ENCODE data around the gene WARS2. TPM values are rescaled to one million over a fixed set of nuclear protein-coding genes. Genes with fewer than 3 reads are reported as not detected.

WARS2 gene
- total and polyA plus RNA-seq, 2 of the 8 experiments (the other 6 are each of a cell fraction or from before 2014, with no cell fraction given) = 4.3 to 12.9 TPM

DNA sequence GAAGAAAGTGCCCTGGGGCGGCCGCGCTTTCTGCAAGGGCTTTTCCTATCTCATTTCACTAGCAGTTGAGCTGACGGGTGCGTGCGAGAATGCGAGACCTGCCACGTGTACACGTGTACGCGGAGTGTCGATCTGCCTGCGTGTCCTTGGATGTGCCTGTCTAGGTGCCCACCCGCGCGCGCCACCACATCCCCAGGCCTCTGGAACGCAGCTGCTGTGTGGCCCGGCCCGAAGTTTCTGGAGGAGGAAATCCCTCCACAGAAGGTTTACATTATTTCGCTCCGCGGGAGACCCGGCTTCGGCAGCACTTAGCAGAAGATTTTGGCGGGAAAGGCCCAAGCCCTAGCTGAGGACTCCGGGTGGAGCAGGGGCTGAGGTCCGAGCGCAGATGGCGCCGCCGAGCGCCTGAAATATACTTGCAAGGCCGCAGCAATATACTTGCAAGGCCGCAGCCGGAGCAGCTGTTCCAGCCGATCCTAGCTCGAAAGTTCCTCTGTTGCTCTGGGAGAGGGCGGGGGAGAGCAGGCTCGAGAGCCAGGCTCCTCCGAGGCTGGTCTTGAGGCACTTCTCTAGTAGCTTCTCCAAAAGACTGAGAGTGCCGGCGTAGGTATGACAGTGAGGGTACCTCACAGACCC is 156.2 kb downstream of the WARS2 start:
- Histone ChIP-seq H3K4me1 (replicated peaks in 1 of 4; ENCODE audit: control insufficient read depth in 3 of 4, insufficient read depth in 4 of 4, low read length in 3 of 4) (peaks cover 7 to 27% (median 13%) of the 10 kb centered on the region in 4 experiments), H3K9me3 (ENCODE audit: insufficient read depth in 2 of 2, low read depth in 1 of 2, low read length in 1 of 2) (peaks cover 0 to 3% of the 10 kb centered on the region in 2 experiments; a peak in 1 of 4 replicates), H3K23me2 (ENCODE audit: low read depth, low read length) (peaks cover 9% of the 10 kb centered on the region; the same call in 1 of the 2 replicates), H2BK15ac (ENCODE audit: low read length) (no peak overlapping the region; the same call in 1 of the 2 replicates), H3K27me3 (replicated peaks in 1 of 4; ENCODE audit: control insufficient read depth in 3 of 4, extremely low read depth in 1 of 4, insufficient read depth in 3 of 4, low read length in 3 of 4) (peaks cover 88 to 100% (median 98%) of the 10 kb centered on the region in 4 experiments), H4K20me1 (replicated peaks in 1 of 2; ENCODE audit: control insufficient read depth in 1 of 2, insufficient read depth in 2 of 2, low read length in 2 of 2) (peaks cover 6 to 20% of the 10 kb centered on the region in 2 experiments), H4K5ac (ENCODE audit: insufficient read length, low read depth, low read length) (no peak overlapping the region), H3K79me1 (ENCODE audit: low read depth, low read length) (no peaks in the 10 kb centered on the region), H3K36me3 (ENCODE audit: control insufficient read depth in 2 of 4, insufficient read depth in 4 of 4, low read length in 3 of 4) (peaks cover 0 to 2% (median 0%) of the 10 kb centered on the region in 4 experiments; a peak in 1 of 8 replicates), H3K4me3 (ENCODE audit: extremely low read depth in 1 of 4, insufficient read depth in 2 of 4, low read depth in 3 of 4, low read length in 4 of 4) (peak overlapping the region; percentile 10 to 51 (median 14); a peak in 5 of 8 replicates), H4K8ac (ENCODE audit: extremely low read depth, insufficient read depth, low read length) (no peak overlapping the region), H2BK12ac (ENCODE audit: low read depth, low read length) (peak overlapping the region; percentile 80; the same call in 1 of the 2 replicates), H3K79me2 (ENCODE audit: control insufficient read depth in 1 of 2, insufficient read depth in 2 of 2, low read length in 2 of 2) (no peaks in the 10 kb centered on the region), H3K23ac (ENCODE audit: insufficient read length) (no peak overlapping the region), H2AK5ac (ENCODE audit: low read depth, low read length) (no peak overlapping the region), H2BK20ac (ENCODE audit: low read length) (no peak overlapping the region), H2AFZ (ENCODE audit: low read length) (no peak overlapping the region), H3K9ac (replicated peaks in 1 of 4; ENCODE audit: extremely low read depth in 1 of 4, low read depth in 3 of 4, low read length in 3 of 4) (no peak overlapping the region), H2BK5ac (ENCODE audit: low read depth, low read length) (no peak overlapping the region), H3K14ac (ENCODE audit: insufficient read length) (no peak overlapping the region), H3K27ac (ENCODE audit: low read depth, low read length) (no peak overlapping the region), H3K4ac (replicated peaks; ENCODE audit: insufficient read length, low read depth, low read length) (no peak overlapping the region), H3K56ac (replicated peaks; ENCODE audit: insufficient read length, low read depth, low read length) (no peak overlapping the region), H2BK120ac (replicated peaks; ENCODE audit: low read depth, low read length) (no peak overlapping the region), H4K91ac (replicated peaks; ENCODE audit: insufficient read length, low read length) (no peak overlapping the region), H3K18ac (ENCODE audit: extremely low read depth, low read length) (0 out of 2 replicates have a peak overlapping the region, but pooled peaks have one; percentile 19), H3K4me2 (ENCODE audit: insufficient read depth in 1 of 2, low read depth in 2 of 2, low read length in 2 of 2) (peak overlapping the region; percentile 64 to 73)
- peak; percentile 80 to 81 for DNase-seq (ENCODE audit: low read depth in 1 of 2, low spot score in 2 of 2)
- ChIA-PET POLR2A (ENCODE audit: partially characterized antibody) (interaction anchor here (0.7 to 2.0 kb wide), 7 partner anchors 8 to 24 kb away, joined by 3 to 7 read pairs (median 4); no protein-coding TSS in a partner anchor), CTCF (ENCODE audit: partially characterized antibody) (interaction anchor here (0.6 to 3.5 kb wide), 8 partner anchors 9 to 763 kb away, joined by 3 to 24 read pairs (median 5); no protein-coding TSS in a partner anchor)
- FAIRE-seq = no peak
- 4% methylated on average over 37 of the region's 43 CpGs; no CpG with 5 or more reads in 1 of the 2 experiments for WGBS, 2 experiments (ENCODE audit: extremely low coverage in 1 of 2, insufficient coverage in 1 of 2, insufficient read length in 1 of 2, insufficient replicate concordance in 2 of 2, low coverage in 1 of 2, low lambda C conversion rate in 2 of 2, missing lambda C conversion rate in 1 of 2)
- TF ChIP-seq BRCA1 (IDR thresholded peaks at IDR 0.05; ENCODE audit: low read depth, low read length) = no peak
- peak; percentile 31 for TF ChIP-seq KDM4A (IDR thresholded peaks at IDR 0.05; ENCODE audit: low read depth, low read length, severe bottlenecking)
- no peak for TF ChIP-seq SUZ12 (IDR thresholded peaks at IDR 0.05; ENCODE audit: low read length)
- TF ChIP-seq E2F6 (IDR thresholded peaks at IDR 0.05) = peak; percentile 99
- no peak for TF ChIP-seq MAFK (IDR thresholded peaks at IDR 0.05; ENCODE audit: low read depth, low read length)
- no peak for TF ChIP-seq POU5F1 (IDR thresholded peaks at IDR 0.05; ENCODE audit: low read depth, low read length)
- TF ChIP-seq CTBP2 (IDR thresholded peaks at IDR 0.05; ENCODE audit: borderline replicate concordance, insufficient read depth, insufficient read length, low read length) = peak; percentile 94
- no peak for TF ChIP-seq PHF8 (conservative IDR thresholded peaks at IDR 0.05; ENCODE audit: low read depth, low read length)

All from H1 (cell line).